Hypothalamus (tissue), 51 donors: ENCODE results near the gene ANKRD37.
A peak's percentile ranks its signal among the peaks of the same experiment; 100 is the strongest.
"Not testable (repeated sequence)": the region's sequence is repeated elsewhere in the genome, so short reads cannot be mapped to it uniquely, and the experiment has no call there.

ENCODE experiments used
- DNase-seq, 51 donors: peaks; one replicate each; lab custom pipeline; 2025; lab: John Stamatoyannopoulos, UW

ANKRD37 gene, protein sequence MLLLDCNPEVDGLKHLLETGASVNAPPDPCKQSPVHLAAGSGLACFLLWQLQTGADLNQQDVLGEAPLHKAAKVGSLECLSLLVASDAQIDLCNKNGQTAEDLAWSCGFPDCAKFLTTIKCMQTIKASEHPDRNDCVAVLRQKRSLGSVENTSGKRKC

DNA sequence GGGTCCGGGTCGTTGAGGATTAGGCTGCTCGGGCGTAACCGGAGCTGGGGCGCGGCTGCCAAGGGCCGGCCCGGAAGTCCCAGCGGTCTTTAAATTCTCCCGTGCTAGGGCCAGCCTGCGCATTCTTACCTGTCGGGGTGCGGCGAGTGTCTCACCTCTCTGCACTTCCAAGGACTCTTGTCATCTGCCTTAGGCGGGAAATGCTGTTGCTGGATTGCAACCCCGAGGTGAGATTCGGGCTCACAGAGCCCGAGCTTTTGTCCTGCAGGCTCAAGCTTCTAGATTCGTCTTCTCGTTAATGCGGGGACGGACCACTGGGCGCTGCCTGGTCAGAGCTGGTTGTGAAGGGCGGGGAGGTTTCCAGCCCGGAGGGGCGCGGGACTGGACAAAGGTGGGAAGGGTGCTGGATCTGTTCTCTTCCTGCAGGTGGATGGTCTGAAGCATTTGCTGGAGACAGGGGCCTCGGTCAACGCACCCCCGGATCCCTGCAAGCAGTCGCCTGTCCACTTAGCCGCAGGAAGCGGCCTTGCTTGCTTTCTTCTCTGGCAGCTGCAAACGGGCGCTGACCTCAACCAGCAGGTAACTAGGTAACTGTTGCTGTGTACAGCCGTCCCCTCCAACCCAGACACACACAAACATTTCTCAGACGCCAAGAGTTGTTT lies at the start of gene ANKRD37:
ANKRD37 (plus strand) TSS at position 118 of the 662 bp plus-strand sequence; CDS start at position 201, 83 bp downstream.
- peak in 32 of 51 donors; percentile 12 to 79 (median 54) for DNase-seq

DNA sequence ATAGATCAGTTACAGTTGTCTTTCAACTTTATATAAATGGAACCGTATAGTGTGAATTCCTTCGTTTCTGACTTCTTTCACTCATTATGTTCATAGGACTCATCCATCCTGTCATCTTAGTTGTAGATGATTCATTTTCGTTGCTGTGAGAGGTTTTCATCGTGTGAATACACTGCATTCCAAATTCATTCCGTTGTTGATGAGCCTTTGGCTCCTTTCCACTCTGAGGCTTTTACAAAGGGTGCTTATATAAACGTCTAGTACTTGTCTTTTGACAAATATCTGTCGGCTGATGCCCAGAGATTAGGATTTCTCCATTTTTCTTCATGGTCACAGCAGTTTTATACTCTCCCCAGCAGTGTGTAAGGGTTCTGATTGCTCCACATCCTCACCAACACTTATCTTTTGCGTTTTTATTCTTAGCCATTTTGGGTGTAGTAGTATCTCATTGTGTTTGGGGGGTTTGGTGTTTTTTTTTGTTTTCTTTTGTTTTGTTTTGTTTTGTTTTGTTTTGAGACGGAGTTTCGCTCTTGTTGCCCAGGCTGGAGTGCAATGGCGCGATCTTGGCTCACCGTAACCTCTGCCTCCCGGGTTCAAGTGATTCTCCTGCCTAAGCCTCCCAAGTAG lies 49.6 kb upstream of the ANKRD37 start:
- DNase-seq: no peak

DNA sequence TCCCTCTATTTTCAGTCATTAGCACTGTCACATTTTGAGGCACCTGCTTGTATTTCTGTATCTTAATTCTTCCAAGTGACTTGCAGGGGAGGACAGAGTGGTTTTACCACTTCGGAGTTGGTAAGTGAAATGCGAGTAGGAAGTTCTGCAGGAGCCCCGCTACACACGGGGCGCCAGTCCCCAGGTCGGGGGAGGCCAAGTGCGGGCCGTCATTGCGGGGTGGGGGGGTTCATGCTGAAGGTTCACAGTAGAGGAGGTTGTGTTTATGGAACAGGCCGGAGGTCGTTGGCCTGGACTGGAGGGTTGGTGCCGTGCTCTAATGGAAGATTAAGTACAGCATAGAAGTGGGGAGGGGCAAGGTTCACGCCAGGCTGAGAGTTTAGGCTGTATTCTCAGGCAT lies 45.0 kb upstream of the ANKRD37 start:
- no peak for DNase-seq

DNA sequence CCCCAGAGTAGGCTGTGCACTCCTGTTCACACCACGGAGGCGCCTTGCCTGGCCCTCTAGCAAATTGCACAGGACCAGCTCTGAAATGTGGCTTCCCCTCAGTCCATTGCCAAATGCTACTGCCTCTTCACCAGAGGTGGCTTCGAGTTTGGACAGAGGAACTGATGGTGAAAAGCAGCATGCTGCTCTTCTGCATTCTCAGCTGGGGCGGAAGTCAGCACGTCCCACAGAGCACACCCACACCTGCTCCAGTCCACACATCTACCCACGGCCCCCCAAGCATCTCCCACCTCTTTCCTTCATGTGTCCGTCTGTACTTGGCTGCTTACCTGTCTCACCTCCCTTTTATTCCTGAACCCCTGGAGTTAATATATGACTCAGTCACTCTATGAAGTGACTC lies 44.4 kb upstream of the ANKRD37 start:
- DNase-seq: no peak

DNA sequence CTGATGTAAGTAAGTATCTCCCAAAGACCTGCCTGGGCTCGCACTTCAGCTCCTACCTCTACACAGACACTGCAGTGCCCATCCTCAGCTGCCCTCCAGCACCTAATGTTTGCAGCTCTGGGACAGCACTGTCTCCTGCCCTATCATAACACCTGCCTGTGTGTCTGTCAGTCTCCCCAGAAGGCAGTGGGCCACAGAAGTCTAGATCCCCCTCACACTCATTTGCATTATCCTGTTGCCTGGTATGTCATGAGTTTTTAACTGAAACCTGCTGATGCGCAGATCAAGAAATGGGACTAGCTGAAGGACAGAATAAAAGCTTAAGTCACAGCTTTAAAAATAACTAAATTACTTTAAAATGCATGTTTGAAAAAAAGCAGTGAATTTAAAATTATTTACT lies 43.9 kb upstream of the ANKRD37 start:
- DNase-seq: no peak

DNA sequence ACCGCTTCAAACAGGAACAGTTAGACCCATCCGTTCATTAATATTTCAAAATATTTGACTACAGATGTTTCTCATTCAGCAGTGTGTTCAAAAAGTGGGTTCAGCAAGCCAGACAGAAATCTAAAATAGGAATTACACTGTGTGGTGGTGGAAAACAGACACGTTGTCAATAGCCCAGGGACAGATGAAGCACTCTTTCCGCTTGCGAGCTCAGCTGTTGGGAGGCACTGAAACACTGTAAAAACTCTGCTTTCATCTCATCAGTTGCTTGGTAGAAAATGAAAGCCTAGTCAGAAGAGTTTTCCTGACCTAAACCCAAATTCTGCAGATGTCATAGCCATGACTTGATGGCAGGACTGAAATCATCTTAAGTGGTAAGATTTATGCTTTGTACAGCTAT lies 39.4 kb upstream of the ANKRD37 start:
- no peak for DNase-seq

DNA sequence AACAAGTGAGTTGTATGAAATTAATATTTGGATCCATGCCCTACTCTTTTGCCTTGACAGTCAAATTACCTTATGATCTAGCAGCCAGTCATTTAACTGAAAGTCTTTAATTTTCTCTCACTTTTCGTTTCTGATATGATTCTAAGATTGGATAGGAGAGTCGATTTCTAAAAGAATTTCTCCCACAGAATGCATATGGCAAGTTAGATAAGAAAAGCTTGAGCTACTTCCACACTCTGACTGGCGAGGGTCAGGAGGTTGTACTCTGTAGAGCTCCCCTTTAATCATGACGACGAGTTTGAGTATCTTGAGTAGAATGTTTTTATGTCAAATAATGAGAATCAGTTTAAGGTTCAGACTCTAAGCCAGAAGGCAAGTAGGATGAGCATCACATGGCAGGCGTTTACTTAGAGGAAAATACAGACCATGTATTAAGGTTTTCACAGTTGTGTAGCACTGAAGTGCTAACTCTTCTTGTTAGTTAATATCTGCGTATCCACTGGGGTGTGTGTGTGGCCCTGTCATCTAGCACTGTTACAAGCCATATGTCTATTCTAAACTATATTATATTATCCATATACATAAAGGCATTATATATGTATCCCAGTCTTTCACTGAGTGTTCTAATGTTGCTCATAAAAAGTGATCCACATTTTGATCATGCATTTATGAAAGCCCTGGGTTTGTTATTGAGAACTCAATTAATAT lies 38.8 kb upstream of the ANKRD37 start:
- no peak for DNase-seq

DNA sequence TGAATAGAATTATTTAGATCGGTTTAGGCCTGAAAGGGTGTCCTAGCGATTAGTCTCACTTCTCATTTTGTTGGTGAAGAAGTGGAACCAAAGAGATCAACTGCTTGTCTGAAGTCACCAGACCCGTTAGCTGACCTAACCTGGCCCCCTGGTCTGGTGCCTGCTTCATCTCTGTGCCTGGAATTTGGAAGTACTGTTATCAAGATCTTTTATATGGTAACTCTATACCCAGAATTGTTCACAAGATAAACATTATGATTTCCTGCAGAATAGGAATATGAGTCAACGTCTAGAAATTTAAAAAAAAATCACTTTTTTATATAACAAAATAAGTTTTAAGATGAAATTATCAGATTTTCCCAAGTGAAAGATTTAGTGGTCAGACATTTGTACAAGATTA lies 38.1 kb upstream of the ANKRD37 start:
- no peak for DNase-seq

DNA sequence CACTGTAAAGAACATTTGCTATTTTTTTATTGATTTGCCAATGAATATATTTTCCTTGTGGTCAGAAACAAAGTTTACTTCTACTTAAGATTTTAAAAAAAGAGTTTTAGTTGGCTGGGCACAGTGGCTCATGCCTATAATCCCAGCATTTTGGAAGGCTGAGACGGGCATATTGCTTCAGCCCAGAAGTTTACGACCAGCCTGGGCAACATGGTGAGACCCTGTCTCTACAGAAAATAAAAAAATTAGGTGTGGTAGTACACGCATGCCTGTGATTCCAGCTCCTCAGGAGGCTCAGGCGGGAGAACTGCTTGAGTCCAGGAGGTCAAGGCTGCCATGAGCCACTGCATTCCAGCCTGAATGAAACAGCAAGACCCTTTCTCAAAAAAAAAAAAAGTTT lies 37.7 kb upstream of the ANKRD37 start:
- DNase-seq: no peak

DNA sequence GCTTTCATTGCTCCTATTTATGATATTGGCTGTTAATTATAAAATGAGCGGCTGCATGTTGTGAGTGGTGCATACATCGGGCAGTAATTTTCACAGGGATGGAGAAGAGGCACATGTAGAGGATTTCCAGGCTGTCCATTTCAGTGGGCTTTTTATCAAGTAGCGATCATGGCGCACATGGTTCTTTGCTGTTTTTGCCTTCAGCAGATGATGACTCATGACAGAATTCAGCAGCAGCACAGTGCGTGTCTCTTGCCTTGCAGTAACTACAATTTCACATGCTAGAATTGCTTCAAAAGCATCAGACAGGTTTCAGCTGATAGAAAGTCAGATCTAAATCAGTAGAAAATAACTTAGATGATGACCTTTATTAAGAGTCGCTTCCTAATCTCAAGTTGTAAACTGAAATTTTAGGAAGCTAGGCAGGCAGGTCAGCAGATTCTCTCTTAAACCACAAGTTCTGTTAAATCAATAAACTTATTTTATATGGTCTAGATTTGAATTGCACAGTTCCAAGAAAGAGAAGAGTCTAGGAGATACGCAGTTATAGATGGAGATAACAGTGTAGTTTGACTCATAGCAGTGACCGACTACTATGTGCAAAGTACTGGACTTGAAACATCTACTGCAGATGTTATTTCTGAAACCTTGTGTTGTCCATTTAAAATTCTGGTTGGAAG lies 36.7 kb upstream of the ANKRD37 start:
- no peak for DNase-seq

DNA sequence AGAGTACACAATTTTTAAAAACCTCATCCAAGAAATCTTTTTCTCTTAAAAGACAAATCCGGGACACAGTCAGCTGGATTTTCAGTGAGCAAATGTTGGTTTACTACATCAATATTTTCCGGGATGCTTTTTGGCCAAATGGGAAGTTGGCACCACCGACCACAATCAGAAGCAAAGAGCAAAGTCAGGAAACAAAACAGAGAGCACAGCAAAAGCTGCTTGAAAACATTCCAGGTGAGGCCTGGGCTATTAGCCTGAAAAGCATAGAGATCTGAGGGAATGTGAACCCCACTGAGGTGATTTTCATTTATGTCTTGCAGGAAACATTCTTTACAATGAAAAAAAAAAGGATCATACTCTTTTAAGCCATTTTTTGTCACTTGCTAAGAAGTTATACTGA lies 34.8 kb upstream of the ANKRD37 start:
- no peak for DNase-seq

DNA sequence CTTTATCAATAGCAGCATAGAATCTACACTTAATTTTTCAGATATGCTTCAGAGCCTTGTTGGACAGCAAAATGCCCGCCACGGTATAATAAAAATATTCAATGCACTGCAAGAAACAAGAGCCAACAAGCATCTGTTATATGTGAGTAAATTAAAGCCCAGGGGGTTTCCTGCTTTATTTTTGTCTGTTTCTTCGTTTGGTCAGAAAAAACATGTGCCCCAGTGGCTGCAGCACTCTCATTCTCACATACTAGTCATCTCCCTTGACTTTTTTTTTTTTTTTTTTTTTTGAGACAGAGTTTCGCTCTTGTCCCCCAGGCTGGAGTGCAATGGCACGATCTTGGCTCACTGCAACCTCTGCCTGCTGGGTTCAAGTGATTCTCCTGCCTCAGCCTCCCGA lies 34.1 kb upstream of the ANKRD37 start:
- not testable (repeated sequence) for DNase-seq

DNA sequence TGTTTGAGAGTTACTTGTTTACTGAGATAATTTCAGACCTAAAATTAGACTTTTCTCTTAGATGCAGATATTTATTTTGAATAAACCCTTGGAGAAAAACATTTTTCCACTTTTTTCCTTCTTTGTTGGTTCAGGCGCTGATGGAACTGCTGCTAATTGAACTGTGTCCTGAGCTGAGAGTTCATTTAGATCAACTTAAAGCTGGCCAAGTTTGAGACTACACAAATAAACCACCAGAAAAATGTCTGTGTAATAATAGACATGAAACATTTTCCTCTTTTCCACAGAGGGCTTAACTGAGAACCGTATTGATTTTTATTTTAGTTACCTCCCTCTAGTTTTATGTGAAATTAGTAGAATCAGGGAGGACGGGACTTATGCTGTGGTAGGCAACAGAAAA lies 33.4 kb upstream of the ANKRD37 start:
- no peak for DNase-seq

DNA sequence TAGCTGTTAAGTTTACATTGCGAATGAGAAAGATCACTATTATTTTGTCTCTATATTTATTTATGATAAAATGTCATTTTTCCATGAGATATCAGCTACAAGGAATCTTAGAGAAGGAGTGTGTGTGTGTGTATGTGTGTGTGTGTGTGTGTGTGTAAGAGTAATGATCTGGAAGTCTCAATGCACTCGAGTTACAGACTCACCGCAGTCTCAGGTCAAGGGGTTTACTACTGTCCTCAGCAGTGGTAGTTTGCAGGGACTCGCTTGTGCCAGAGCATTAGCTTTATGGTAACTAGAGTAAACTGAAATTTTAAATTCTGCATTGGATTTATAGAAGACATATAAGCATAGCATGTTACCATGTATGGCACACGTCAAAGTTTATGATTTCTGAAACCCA lies 31.8 kb upstream of the ANKRD37 start:
- no peak for DNase-seq

DNA sequence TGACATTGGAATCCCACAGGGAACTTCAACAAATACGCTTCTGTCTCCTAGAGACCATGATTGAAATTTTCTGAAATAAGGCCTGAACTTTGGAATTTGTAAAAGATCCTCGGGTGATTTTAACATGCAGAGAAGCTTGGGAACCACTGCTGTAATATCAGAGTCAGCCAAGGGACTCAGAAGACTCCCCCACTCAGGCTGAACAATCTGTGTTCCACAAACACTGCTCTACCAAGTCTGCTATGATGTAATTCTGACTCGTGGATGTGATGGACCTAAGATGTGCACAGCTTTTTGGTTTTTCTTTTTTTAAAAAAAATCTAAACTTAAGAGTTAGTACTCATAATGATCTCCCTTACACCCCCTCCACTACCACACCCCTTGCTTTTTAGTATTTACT lies 26.9 kb upstream of the ANKRD37 start:
- no peak for DNase-seq

DNA sequence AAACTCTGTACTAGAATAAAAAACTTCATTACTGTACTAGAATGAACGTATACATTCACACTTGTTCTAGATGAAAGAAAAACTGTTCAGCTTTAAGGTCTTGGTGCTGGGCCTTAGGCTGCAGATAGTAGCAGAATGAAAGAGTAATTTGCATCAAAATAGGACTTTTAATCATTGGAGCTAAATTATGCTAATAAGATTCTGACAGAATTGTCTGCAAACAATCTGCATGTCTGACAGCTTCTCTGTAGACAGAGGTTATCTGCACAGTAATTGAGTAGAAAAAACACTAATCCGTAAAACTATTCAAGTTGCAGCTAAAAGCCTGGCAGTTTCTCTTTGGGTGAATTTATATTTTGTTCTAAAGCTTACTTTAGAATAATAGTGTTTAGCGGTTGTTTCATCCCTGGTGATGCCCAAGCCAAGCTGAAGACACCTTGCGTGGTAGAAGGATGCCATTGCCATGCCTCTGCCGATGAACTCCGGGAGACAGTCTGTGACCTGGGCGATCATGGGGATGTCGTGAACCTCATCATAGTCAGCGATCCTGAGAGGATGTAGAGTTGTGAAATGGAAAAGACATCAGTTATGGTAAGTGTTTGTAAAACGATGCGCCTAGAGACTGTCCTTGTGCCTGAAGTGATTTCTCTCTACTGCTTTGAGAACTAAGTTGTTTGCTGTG lies 26.2 kb upstream of the ANKRD37 start:
- no peak for DNase-seq

DNA sequence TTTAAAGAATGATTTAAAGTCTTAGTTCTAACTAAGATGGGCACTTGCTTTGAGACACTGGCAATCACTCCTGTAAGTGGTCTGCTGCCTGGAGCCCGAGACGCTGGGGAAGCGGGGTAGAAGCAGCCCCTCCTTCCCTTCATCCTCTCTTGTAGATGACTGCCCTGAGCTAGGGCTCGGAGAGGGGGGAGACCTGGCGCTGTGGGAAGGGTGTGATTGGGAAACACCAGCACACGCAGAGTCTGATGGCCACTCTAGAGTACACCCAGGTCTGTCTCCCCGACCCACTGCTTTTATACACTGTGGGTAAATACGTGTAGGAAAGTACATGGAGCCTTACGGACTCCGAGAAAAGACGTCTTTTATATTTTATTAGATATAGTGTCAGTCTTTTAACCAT lies 24.9 kb upstream of the ANKRD37 start:
- no peak for DNase-seq

DNA sequence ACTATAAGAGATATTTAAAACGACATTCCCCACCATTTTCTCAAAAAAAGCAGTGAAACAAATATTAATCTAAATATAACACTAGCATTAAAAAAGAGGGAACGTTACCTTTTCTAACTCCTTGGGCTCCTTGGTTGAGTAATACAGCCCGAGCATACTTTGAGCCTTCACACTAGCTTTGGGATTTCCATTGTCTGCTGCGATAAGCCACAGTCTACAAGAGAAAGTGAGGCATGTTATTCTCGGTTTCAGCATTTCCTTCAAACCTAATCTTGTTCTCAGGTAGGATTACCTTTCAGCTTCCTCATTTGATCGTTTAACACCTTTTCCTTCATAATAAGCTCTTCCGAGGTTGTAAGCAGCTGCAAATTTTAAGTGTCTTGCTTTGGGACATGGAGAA lies 22.6 kb upstream of the ANKRD37 start:
- no peak for DNase-seq

DNA sequence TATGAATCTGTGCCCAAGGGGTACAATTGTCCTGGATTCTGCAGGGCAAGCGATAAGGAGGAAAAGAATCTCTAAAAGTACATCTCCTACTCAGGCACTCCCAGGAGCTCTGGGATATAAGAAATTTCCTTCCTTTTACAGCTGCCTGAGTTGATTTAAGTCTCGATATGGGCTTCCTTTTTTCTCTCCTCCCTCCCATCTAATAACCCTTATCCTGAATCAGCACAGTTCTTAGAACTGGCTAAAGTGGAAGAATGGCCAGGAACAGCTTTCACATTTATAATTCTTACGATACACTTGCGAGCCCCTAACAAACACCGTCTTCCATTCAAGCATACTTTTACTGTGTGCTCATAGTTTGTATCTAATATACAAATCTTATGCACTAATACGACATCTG lies 22.1 kb upstream of the ANKRD37 start:
- DNase-seq: no peak

DNA sequence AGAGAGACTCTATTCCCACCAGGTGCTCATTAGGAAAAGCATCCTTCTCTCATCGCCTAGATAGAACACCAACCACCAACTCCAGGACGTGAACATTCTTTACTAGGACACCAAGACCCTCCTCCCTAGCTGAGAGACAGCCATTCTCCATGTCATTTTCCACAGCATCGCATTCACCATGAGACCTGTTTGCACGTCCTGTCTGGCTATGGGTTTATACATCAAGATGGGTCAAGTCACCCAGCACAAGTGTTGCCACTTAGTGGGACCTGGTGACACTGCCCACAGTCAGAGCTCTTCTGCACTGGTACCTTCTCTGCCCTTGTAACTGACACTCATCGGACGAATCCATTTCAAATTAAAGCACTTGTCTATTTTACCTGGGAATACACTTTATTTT lies 18.4 kb upstream of the ANKRD37 start:
- DNase-seq: no peak
